NCI-H2029 treated with DMSO at 0.1 percent for 48 hours (cell line): ENCODE results near the gene CSTF2.
A peak's percentile ranks its signal among the peaks of the same experiment; 100 is the strongest.
"Not testable (repeated sequence)": the region's sequence is repeated elsewhere in the genome, so short reads cannot be mapped to it uniquely, and the experiment has no call there.

Experiments used
- DNase-seq: peaks from one replicate; lab custom pipeline; 2025; lab: John Stamatoyannopoulos, UW

Gene CSTF2, protein sequence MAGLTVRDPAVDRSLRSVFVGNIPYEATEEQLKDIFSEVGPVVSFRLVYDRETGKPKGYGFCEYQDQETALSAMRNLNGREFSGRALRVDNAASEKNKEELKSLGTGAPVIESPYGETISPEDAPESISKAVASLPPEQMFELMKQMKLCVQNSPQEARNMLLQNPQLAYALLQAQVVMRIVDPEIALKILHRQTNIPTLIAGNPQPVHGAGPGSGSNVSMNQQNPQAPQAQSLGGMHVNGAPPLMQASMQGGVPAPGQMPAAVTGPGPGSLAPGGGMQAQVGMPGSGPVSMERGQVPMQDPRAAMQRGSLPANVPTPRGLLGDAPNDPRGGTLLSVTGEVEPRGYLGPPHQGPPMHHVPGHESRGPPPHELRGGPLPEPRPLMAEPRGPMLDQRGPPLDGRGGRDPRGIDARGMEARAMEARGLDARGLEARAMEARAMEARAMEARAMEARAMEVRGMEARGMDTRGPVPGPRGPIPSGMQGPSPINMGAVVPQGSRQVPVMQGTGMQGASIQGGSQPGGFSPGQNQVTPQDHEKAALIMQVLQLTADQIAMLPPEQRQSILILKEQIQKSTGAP

DNA sequence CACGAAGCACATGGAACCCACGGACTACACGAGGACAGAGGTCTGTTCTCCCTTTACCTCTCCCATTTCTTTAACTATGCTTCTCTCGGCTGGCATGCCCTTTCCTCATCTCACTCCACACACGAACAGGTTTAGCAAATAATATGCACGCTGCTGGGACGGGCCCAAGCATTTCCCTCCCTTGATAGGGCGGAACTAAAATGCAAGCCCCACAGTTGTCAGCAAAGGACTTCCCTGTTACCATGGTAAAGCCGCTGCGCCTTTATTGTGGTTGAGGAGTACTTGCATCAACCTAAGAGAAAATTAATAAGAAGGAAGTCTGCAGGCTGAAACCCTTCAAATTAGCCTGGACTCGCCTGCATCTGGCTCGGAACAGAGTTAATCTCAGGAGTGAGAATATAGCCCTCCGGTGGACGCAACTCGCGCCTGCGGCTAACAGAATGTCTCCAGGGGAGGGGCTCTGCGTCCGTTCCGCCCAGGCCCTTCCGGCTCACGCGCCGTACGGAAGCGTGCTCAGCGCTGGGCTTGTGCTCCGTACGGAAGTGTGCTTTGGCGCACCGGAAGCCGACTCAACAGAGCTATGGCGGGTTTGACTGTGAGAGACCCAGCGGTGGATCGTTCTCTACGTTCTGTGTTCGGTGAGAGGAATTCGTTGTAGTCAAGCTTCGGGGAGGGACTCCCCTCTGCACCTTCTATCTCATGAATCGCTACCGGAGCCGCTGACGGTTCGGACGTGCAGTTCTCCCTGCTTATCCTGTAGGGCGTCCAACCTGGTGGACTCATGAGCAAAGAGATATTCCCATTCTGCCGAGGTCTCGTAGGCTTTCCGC, at the start of gene CSTF2:
TSS of gene CSTF2 (plus strand) at position 555 of the 830 bp plus-strand sequence. CDS start at position 581, 26 bp downstream.
- DNase-seq: peak; percentile 18

DNA sequence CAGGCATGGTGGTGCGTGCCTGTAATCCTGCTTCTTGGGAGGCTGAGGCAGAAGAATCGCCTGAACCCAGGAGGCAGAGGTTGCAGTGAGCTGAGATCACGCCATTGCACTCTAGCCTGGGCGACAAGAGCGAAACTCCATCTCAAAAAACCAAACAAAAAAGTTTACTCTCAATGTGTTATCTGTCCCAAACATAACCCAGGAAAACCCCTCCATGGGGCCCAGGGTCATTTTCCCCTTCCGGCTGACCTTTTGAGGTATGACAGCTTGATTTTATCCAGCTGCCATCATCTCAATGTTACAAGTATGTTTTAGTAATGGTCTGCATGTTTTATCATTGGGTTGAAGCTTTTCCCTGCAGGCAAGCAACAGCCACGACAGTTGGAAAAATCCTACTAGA, 23.8 kb upstream of the CSTF2 start:
- DNase-seq: not testable (repeated sequence)

DNA sequence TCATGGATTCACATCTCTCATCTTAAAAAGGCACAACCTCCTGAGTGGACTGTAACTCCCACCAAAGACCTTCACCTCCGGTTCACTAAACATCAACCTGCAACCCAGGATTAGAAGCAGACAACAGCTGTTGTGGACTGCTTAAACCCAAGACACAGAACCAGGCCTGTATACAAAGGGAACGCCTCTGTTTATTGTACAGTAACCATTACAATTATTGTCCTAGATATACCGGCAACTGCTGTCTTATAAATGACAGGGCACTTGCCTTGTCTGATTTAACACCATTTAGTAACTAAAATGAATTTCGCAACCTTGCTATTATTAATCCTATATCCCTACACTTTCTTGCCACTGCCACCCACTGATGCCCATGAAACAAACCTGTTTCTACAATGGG, 22.8 kb upstream of the CSTF2 start:
- DNase-seq: no peak

DNA sequence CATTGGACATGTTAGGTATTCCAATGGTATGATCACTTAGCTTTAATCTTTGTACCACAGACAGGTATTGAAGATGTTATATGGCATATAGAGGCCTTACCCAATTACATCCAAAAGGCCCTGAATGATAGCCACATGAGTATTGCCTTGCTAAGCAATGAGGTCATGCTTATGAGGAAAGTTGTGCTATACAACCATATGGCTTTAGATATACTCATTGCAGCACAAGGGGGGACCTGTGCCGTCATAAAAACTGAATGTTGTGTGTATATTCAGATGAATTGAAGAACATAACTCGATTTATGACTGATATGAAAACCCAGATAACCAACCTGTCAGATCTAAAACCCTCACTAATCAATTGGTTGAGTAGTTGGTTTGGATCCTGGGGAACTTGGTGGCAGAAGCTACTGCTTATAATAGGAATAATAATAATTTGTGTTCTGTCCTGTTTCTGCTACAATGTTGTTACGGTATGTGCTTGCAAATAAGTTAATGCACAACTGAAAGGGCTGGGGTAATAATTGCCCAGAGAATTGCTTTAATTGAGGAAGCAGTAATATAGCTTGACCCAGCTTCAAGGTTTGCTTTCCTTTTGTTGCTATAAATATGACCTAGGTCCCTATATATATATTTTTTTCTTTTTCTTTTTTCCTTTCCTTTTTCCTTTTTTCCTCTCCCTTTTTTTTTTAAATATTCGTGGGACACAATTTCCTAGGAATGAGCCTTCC, 21.5 kb upstream of the CSTF2 start:
- no peak for DNase-seq

DNA sequence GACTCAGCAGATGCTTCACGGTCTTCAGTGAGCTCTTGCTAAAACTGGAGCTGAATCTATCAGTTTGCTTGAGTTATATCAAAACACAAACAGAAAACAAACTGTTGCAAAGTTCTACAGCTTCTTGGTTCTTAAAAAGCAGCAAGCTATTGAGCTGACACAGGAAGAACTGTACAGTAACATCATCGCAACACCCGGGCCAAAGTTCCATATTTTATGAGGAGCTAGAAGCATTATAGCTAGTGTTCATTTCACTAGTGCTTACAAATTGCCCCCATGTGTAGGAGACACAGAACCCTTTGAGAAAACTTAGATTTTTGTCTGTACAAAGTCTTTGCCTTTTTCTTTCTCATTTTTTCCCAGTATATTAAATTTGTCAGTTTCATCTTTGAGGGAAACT, 17.3 kb upstream of the CSTF2 start:
- DNase-seq: no peak

DNA sequence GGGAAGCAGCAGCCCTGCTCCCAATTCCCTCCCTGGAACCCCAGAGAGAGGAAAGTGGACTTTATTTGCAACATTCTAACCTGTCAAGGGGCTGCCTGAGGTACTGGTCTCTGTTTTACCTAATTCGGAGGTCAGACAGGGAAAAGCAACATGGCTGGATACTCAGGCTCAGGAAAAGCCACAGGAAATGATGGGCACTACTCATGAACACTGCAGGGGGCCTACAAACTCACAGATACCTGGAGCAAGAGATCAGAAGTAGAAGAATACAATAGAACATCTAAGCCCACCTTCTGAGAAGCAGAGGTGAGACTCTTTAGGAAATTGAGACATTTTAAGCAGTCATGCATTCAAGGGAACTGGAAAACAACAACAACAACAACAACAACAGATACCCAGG, 15.4 kb upstream of the CSTF2 start:
- DNase-seq: no peak

DNA sequence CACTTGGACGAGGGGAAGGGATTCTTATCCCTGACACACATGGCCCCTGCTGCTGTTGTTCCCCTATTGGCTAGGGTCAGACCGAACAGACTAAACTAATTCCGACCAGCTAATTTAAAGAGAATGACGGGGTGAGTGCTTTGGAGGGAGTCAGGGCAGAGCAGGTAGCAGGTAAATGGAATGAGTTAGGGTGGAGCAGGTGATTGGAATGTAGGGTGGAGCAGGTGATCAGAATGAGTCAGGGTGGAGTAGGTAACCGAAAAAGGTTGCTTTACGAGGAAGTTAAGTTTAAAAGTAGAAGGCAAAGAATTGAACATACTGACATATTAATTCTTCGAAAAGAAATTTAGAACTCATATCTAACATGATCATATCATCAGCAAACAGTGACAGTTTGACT, 11.9 kb upstream of the CSTF2 start:
- not testable (repeated sequence) for DNase-seq

DNA sequence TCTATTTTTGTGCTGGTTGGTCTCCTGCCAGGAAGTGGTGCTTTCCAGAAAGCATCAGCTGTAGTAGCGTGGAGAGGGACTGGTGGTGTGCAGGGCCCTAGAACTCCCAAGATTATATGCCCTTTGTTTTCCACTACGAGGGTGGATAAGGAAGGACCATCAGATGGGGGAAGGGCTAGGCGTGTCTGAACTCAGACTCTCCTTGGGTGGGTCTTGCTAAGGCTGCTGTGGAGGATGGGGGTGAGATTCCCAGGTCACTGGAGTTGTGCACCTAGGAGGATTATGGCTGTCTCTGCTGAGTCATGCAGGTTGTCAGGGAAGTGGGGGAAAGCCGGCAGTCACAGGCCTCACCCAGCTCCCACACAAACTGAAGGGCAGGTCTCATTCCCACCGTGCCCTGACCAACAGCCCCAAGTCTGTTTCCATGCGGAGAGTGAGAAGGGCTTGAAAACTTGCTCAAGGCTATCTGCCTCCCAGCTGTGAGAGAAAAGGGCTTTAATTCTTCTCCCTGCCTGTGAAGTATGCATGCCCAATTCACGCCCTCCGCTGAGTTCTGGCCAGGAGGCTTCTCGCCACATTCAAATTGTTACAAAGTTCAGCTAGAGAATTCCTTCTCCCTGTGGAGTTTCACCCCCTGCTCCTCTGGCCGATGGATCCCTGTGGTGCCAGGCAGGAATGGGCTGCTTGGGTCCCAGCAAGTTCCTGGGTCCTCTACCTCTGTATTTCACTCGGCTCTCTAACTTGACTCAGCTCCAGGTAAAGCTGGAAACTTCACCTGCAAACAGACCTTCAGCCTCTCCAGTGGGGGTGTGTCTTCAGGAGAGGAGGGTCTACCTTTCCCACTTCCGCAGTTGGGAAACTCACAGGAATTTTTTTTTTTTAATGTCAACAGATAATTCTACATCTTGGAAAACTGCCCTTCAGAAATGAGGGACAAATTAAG, 7.7 kb upstream of the CSTF2 start:
- DNase-seq: no peak

DNA sequence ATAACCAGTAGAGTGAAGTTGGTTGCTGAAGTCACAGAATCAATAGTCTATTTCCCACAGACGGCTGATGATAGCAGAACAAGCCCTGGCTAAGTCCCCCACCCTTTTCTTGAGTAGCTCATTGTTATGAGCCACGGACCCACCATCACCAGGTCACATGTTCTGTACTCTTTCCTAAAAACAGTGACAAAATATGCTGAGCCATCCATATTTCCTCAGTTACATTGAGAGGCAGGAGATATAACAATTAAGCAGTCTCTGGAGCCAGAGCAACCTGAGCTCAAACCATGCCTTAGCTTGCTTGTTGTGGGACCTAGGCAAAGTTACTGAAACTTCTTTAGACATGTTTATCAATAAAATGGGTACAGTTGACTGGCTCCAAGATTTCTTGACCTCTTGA, 2.9 kb upstream of the CSTF2 start:
- DNase-seq: no peak

DNA sequence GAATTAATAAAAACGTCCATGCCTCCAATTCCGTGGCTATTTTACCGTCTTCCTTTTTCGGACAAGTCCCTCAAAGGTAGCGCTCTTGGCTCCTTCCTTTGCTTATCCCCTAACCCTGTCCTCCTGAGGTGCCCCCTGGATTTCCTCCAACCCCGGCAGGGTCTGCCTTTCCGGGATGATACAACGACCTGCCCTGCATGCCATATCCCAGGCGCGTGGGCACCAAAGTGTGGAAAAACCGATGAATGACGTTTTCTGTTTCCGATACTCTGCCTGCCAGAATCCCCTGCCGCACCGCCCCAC, 706 bp upstream of the CSTF2 start:
- DNase-seq: no peak

DNA sequence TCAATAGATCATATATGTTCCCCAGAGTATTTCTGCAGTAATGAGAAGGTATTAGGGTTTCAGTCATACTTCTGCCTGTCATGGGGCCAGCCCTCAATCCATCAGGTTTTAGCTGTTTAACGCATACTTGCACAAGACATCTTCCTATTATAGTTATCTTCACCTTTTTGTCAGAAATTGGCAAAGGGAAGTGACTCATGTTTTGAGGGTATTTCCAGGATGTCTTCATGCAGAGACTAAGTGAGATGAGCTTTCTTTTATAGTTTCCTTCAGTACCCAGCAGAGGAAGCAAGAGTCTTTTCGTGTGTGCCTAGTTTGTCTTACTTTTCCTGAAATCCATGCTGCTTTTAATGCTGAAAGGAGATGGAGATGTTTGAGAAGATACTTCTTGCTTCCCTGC, 9.5 kb downstream of the CSTF2 start:
- no peak for DNase-seq

DNA sequence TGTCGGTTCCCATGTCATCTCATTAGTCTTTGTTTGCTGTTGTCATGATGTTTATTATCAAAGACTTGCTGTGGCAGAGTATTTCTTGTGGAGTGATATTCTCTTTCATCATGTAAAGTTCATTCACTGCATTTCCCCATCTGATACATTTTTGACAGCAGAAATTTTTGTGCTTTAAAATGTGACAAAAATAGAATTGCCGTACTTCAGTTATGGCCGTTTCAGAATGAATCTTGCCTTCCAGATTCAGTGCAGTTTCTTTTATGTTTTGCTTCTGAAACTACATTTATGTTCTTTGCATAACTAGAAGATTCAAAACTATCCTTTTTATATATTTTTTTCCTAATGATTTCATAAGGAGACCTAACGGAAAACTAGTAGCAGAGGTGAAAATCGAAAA, 10.0 kb downstream of the CSTF2 start:
- no peak for DNase-seq

DNA sequence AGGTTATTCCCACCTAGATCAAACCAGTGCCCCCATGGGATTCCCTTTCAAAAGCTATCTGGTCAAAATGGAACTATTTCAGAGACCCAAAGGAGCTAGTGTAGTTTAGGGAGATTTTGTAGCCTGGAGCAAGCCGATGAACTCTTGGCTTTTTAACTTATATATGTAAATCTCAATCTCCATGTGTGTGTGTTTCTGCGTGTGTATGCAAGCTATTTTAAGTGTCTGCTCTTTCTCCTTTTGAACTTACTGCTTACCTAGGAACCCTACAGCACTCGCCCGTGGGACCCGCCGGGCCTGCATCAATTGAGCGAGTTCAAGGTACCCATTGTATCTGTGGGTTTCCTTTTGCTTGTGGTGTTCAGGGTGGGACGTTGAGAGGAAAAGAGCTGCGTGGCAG, 10.4 kb downstream of the CSTF2 start:
- DNase-seq: no peak

DNA sequence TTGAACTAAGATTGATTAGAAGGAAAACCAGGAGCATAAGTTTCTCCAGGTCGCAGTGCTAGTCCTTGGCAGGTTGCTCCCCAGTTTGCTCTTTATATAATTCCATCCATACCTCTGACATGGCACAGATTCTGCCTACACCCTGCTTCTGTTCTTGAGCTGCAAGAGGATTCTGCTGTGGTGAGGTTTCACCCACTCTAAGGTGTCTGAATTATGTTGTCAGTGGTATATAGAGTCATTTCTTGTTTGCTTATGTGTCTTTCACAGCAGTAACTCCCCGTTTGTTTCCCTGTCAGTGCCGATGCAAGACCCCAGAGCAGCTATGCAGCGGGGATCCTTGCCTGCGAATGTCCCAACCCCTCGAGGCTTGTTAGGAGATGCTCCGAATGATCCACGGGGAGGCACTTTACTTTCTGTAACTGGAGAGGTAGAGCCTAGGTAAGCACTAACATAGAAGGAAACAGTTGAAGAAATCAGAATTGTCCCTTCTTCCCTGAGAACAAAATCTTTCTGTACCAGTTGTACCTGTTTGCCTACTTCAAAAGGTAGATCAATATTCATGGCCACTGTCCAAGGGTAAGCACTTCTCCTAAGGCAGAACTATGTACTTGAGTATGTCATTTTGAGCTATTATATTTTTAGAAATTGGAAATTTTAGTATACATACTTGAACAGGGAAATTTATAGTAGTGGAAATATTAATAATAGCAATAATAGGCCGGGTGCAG, 11.2 kb downstream of the CSTF2 start:
- no peak for DNase-seq

DNA sequence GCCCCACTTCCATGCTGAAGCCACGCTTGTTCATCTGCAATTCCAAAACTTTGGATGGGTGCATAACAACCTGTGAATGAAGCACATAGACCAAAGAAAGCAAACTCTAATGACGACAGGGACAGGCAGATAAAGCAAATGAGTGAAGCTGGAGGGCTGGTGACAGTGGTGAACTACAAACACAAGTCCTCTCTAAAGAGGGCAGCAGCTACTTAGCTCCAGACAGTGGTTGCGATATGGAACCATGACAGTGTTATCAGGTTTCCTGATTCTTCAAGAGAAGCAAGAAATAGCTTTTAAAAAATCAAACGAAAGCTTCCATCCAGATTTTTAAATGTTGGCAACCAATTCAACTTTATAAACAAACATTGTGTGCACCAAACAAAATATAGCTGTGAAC, 30.1 kb downstream of the CSTF2 start:
- no peak for DNase-seq

DNA sequence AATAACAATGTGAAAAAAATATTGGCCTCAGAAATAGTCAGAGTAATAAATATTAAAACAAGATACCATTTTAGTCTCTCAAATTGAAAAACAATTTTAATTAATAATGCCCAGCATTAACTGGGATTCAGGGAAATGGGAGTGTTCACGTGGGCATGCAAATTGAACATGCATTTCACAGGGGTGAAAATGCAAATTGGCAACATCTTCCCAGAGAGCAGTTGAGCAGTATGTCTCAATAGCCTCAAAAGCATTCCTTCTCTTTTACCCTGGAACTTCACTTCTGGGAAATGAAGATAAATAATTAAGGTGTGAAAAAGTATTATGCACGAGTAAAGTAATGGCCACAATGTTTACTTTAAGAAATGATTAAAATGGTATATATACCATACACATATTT, 32.6 kb downstream of the CSTF2 start:
- DNase-seq: no peak

DNA sequence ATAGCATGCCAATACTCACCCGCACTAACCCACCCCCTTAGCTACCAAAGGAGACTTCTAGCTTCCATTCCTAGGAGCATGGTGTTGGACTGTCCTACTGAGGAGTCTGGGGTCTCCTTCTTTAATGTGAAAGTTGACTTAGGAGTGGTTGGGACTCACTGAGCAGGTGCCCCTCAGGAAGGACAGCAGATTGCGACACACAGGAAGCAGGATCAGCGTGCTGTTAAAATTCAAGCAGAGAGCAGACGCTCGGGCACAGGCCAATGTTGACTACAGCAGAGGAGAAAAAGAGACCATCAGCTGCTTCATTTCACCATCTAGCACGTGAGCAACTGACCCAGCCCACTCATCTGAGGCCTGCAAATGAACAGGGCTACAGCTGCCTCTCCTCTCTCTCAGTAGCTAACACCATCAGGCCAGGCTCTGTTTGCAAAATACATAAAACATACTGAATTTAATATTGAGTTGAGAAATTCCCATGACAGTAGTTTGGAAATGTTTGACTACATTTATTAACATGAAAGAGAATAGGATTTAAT, 43.2 kb downstream of the CSTF2 start:
- no peak for DNase-seq

DNA sequence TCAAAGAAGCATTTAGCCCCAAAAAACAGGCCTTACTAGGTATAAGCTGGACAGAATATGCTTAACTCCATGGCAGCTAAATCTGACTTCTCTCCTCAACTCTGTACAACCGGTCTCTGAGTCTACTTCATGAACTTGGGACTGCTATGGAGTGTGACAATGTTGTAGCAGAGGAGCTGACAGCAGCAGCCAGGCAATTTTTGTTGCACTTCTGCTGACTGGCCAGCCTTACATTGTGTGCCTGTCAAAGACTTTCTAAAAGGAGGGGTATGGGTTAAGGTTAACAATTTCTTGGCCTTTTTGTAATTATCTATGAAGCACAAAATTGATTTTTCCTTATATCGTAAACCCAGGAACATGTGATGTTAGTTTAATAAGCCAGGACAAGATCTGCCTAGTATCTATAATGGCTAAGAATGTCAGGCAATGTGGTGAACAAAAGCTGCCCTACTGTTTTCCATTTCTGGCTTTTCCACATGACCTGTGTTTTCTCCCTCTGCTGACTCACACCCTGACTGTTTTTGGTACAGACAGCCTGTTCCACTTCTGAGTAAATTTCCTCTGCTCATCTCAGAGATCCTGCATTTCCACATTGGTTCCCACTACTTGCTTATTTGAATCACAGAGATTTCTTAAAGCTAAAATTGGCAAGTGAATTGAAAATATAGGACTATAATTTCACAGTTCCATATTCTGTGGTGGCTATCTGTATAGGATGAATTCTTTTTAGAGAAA, 44.6 kb downstream of the CSTF2 start:
- DNase-seq: no peak

DNA sequence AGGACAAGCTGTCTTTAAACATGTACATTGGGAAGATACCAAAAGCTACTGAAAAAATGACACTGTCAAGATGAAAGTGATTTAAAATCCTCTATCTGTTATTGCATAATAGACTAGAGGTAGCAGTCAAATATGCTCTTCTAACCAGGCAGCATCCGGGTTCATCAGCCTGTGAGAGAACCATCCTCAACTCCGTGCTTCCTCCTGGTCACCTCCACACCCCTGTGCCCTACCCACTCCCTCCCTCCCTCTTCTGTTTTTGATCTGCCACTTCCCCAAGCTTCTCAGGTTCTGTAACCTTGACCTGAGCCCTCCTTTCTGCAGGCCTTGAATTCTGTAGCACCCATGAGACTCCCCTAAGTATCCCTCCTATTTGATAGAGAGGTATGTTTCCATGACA, 48.1 kb downstream of the CSTF2 start:
- DNase-seq: no peak

DNA sequence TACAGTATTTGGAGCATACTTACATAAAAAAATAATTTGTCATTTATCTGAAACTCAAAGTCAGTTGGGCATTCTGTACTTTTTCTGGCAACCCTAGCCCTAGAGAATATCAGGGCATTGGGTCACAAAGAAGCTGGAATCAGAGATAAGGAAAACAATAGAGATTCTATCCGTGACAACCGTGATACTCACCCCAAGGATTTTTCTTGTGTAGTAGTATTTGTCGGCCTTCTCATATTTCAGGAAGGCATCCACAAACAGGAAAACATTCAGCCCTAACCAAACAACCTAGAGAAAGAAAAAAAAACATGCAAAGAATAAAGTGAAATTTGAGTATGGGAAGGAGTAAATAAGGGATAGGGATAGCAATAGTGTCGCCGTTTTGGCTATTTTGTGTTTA, 50.3 kb downstream of the CSTF2 start:
- DNase-seq: no peak
